ENCODE results near the gene NISCH. TPM values are rescaled to one million over a fixed set of nuclear protein-coding genes. Genes with fewer than 3 reads are reported as not detected.

NISCH gene
- total and polyA plus RNA-seq, 2 of the 8 experiments (the other 6 are each of a cell fraction or from before 2014, with no cell fraction given), result 71.2 to 71.9 TPM

DNA sequence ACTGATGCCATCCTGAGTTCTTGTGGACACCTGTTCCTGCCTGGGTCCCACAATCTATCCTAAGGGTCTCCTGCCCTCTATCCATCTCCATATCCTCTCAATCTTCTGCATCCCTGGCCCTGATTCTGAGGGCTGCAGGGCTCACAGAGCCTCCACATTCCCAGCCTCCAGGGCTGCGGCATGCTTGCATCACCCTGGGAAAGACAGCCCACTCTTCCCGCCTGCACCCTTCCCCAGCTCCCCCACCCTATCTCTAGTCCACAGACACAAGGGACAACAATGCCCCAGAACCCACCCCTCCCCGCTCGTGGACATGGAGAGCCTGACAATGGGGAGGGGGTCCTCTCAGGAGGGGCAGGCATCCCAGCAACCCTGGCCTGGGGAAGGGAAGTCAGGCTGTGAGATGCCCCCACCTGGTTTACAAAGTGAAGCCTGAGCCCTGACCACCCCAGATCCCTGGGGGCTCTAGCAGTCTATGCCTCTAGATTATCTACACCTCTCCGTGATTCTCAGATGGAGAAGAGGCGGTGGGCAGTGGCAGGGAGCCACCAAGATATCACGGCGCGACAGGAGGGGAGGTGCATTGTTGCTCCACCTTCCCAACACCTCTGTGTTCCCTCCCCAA is 20.8 kb upstream of the NISCH start:
- no peak overlapping the region for H4K91ac ChIP-seq (replicated peaks; ENCODE audit: insufficient read length, low read length)
- H2AK5ac ChIP-seq (ENCODE audit: low read depth, low read length), result no peak overlapping the region
- ChIA-PET CTCF (ENCODE audit: partially characterized antibody) (interaction anchor here (0.9 to 1.4 kb wide), 4 partner anchors 22 to 203 kb away, joined by 3 to 4 read pairs (median 4); no protein-coding TSS in a partner anchor), POLR2A (ENCODE audit: partially characterized antibody) (interaction anchor here (10.5 kb wide), 1 partner anchor 12 kb away, joined by 112 read pairs; the partner anchor contains the start of gene SEMA3G)
- H3K18ac ChIP-seq (ENCODE audit: extremely low read depth, low read length), result no peak overlapping the region; the same call in 1 of the 2 replicates
- 87% methylated on average over 9 of the region's 9 CpGs; no CpG with 5 or more reads in 1 of the 2 experiments for whole genome bisulfite sequencing, 2 experiments (ENCODE audit: extremely low coverage in 1 of 2, insufficient coverage in 1 of 2, insufficient read length in 1 of 2, insufficient replicate concordance in 2 of 2, low coverage in 1 of 2, low lambda C conversion rate in 2 of 2, missing lambda C conversion rate in 1 of 2)
- DNase-seq (ENCODE audit: low read depth in 1 of 2, low spot score in 2 of 2) (no peak), FAIRE-seq (no peak)
- TF ChIP-seq ATF2 (IDR thresholded peaks at IDR 0.05; ENCODE audit: low read length), result no peak
- no peak for TF ChIP-seq CBX8 (IDR thresholded peaks at IDR 0.05; ENCODE audit: borderline replicate concordance, low read depth, low read length)
- no peak for TF ChIP-seq EP300 (IDR thresholded peaks at IDR 0.05; ENCODE audit: borderline replicate concordance in 1 of 2, low read depth in 2 of 2, low read length in 2 of 2)
- no peak for TF ChIP-seq BRCA1 (IDR thresholded peaks at IDR 0.05; ENCODE audit: low read depth, low read length)
- TF ChIP-seq TAF7 (optimal IDR thresholded peaks at IDR 0.05; ENCODE audit: borderline replicate concordance, low read depth, low read length), result no peak
- TF ChIP-seq CEBPB (IDR thresholded peaks at IDR 0.05; ENCODE audit: low read depth, low read length), result no peak
- no peak for TF ChIP-seq POLR2A (IDR thresholded peaks at IDR 0.05; ENCODE audit: control extremely low read depth in 1 of 2, low read depth in 2 of 2, low read length in 2 of 2)
- TF ChIP-seq CREB1 (IDR thresholded peaks at IDR 0.05), result no peak
- TF ChIP-seq TEAD4 (IDR thresholded peaks at IDR 0.05; ENCODE audit: low read depth, low read length), result no peak
- no peak for TF ChIP-seq POU5F1 (IDR thresholded peaks at IDR 0.05; ENCODE audit: low read depth, low read length)
- no peaks in the 10 kb centered on the region for H3K9me3 ChIP-seq (ENCODE audit: insufficient read depth in 2 of 2, low read depth in 1 of 2, low read length in 1 of 2)
- H3K14ac ChIP-seq (ENCODE audit: insufficient read length), result no peak overlapping the region
- no peaks in the 10 kb centered on the region for H3K79me2 ChIP-seq (ENCODE audit: control insufficient read depth in 1 of 2, insufficient read depth in 2 of 2, low read length in 2 of 2)
- H2BK12ac ChIP-seq (ENCODE audit: low read depth, low read length), result no peak overlapping the region
- no peaks in the 10 kb centered on the region for H3K23me2 ChIP-seq (ENCODE audit: low read depth, low read length)
- H4K8ac ChIP-seq (ENCODE audit: extremely low read depth, insufficient read depth, low read length), result no peak overlapping the region
- no peak overlapping the region for H4K5ac ChIP-seq (ENCODE audit: insufficient read length, low read depth, low read length)
- H3K4me1 ChIP-seq (replicated peaks in 1 of 4; ENCODE audit: control insufficient read depth in 3 of 4, insufficient read depth in 4 of 4, low read length in 3 of 4), result peaks cover 0 to 2% (median 0%) of the 10 kb centered on the region in 4 experiments; a peak in 1 of 7 replicates
- H3K4me2 ChIP-seq (ENCODE audit: insufficient read depth in 1 of 2, low read depth in 2 of 2, low read length in 2 of 2), result no peak overlapping the region
- no peak overlapping the region for H2BK20ac ChIP-seq (ENCODE audit: low read length)
- H4K20me1 ChIP-seq (replicated peaks in 1 of 2; ENCODE audit: control insufficient read depth in 1 of 2, insufficient read depth in 2 of 2, low read length in 2 of 2), result no peaks in the 10 kb centered on the region
- no peak overlapping the region for H3K4me3 ChIP-seq (ENCODE audit: extremely low read depth in 1 of 4, insufficient read depth in 2 of 4, low read depth in 3 of 4, low read length in 4 of 4)
- no peak overlapping the region for H2BK5ac ChIP-seq (ENCODE audit: low read depth, low read length)
- no peak overlapping the region for H3K9ac ChIP-seq (replicated peaks in 1 of 4; ENCODE audit: extremely low read depth in 1 of 4, low read depth in 3 of 4, low read length in 3 of 4)
- no peak overlapping the region for H3K4ac ChIP-seq (replicated peaks; ENCODE audit: insufficient read length, low read depth, low read length)
- no peak overlapping the region for H2BK120ac ChIP-seq (replicated peaks; ENCODE audit: low read depth, low read length)
- no peak overlapping the region for H3K23ac ChIP-seq (ENCODE audit: insufficient read length)
- H3K27me3 ChIP-seq (replicated peaks in 1 of 4; ENCODE audit: control insufficient read depth in 3 of 4, extremely low read depth in 1 of 4, insufficient read depth in 3 of 4, low read length in 3 of 4), result no peaks in the 10 kb centered on the region
- no peaks in the 10 kb centered on the region for H3K79me1 ChIP-seq (ENCODE audit: low read depth, low read length)
- H3K56ac ChIP-seq (replicated peaks; ENCODE audit: insufficient read length, low read depth, low read length), result no peak overlapping the region
- no peaks in the 10 kb centered on the region for H3K36me3 ChIP-seq (ENCODE audit: control insufficient read depth in 2 of 4, insufficient read depth in 4 of 4, low read length in 3 of 4)
- H3K27ac ChIP-seq (ENCODE audit: low read depth, low read length), result no peak overlapping the region
- H2BK15ac ChIP-seq (ENCODE audit: low read length), result no peak overlapping the region
- no peak overlapping the region for H2AFZ ChIP-seq (ENCODE audit: low read length)

All from H1 (cell line).